HG03066 (cell line): ENCODE data around the gene FBXO47.

Experiments
- ATAC-seq: cut with Tn5 transposase; IDR thresholded peaks from one replicate; pipeline ENCODE4 v1.9.1; 2021; ENCODE audit warnings: low read depth; ENCODE audit not compliant: unreplicated experiment

FBXO47 gene

GRCh38 chr17:38967290-38967738, at the start of gene FBXO47:
Gene FBXO47 (minus strand): TSS chr17:38967403. CDS start chr17:38963025, 4,378 bp downstream.
- no peak for ATAC-seq

DNA sequence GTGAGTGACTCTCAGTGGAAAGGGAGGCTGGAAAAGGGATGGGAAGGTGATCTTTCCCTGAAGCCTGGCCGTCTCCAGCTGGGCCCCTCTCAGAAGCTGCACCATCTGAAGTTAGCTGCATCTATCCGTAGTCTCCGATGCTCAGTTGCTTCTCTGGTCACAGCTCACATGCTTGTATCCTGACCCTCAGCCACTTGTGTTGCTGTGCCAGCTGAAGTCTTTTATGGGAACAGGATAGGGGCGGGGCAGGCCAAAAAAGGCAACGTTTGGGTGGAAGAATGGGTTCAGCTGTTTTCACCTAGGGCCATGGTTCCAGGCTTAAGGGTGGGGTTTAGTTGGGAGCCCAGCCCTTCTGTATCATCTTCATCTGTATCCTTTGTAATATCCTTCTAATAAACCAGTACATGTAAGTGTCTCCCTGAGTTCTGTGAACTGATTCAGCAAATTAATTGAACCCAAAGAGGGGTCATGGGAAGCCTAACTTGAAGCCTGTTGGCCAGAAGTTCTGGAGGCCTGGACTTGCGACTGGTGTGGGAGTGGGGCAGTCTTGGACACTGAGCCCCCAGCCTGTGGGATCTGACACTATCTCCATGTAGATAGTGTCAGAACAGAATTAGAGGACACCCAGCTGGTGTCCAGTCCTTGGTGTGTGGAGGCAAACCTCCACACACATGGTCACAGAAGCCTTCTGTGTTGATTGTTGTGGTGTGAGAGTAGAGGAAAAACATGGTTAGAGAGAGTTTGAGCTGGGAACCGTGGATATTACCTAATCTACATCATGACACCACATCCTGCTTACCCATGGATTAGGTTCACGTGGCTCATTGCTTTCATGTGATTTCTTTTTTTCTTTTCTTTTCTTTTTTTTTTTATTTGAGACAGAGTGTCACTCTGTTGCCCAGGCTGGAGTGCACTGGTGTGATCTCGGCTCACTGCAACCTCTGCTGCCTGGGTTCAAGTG, 49.3 kb upstream of the FBXO47 start:
- no peak for ATAC-seq

DNA sequence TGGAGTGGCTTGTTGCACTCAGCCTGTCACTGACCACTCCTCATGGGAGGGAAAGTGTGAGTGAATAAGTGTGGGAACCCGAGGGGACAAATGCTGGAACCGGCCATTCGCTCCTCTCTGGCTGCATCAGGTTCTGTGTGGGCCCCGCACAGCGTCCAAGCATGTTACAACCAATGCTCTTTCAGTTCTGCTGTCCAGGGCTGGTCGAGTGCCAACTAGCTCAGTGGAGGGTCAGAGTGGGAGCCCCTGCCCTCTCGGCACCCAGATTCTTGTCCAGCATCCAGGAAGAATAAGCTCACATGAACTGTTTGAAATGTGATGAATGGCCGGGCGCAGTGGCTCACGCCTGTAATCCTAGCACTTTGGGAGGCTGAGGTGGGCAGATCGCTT, 48.3 kb upstream of the FBXO47 start:
- no peak for ATAC-seq

GRCh38 chr17:39014795-39015545, 47.8 kb upstream of the FBXO47 start:
- no peak for ATAC-seq

DNA sequence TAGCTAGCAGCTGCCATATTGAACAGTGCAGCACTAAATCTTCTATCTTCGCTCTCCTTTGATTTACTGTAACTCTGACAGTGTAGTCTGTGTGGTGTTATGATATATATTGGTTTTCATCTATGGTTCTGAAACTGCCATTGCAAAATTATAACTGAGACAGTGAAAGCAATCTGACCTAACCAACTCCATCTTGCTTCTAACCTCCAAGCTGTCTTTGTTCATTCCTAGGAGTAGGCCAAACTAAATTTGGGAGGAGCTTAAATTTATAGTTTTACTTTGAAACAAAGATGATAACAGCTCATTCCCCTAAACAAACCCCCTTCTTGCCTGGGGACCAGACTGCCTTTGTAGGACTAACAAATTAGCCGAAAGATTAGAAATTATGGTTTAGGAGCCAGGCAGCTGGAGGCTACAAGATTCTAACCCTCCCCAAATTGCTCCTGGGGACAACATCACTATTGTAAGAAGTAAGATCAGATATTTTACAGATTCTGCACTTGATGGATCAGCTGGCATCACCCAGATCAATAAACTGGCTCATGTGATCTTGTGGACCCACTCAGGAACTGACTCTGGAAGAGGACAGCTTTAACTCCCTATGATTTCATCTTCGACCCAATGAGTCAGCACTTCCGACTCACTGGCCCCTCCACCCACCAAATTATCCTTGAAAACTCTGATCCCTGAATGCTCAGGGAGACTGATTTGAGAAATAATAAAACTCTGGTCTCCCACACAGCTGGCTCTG, 47.0 kb upstream of the FBXO47 start:
- ATAC-seq, result no peak

DNA sequence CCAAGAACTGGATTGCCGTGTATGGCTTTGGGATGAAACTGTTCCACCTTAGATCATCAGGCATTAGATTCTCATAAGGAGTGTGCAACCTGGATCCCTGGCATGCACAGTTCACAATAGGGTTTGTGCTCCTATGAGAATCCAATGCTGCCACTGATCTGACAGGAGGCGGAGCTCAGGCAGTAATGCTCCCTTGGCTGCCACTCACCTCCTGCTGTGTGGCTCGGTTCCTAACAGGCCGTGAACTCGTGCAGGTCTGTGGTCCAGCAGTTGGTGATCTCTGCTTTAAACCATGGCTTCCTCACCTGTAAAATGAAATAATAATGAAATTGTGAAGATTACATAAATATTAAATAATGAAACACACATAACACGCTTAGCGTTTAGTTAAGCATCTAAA, 45.5 kb upstream of the FBXO47 start:
- ATAC-seq, result no peak

GRCh38 chr17:39011907-39012468, 44.8 kb upstream of the FBXO47 start:
- ATAC-seq, result no peak

DNA sequence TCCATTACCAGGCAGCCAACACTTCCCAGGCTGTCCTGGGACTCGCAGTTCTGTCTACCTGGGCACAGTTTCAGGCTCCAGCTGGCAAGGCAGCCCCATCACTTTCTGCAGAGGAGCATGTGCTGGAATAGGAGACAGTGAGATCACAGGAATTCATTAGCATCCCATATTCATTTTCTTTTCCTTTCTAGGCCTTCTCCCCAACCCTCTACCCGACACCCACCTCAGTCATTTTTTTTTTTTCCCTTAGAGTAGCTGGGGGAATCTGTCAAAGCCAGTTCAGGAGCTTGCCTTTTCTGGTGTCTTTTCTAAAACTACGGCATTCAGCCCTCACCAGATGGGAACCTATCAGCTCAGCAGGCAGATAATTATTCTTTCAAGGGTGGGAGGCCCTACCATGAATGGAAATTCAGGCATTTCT, 42.4 kb upstream of the FBXO47 start:
- no peak for ATAC-seq

GRCh38 chr17:39008633-39009032, 41.4 kb upstream of the FBXO47 start:
- ATAC-seq, result no peak

DNA sequence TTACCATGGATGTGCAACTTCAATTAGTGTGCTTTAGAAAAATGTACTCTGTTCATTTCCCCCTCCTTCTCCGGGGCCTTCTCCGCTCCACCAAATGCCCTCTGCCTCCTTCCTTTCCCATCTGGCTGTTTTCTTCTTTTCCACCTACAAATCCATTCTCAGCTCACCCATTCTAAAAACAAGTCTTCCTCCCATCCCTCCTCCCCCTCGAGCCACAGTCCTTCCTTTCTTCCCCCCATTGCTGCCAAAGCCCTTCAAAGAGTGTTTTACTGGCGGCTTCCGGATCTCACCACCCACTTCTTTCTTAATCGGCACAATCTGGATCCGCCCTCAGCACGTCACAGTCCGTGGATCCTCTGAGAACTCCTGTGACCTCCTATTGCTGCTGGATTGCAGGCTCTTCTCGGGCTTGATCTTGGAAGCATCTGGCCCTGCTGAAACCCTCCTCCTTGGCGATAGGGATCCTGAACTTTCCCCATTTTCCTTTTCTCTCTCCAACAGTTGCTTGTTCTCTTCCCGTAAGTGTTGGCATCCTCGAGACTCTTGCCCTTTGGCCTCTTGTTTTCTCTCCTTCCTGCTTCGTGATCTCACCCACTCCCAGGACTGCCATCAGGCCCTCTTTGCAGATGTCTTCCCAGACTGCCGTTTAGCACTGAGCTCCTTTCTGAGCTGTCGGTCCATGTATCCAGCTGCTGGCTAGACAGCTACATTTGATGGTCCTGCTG, 36.0 kb upstream of the FBXO47 start:
- no peak for ATAC-seq

DNA sequence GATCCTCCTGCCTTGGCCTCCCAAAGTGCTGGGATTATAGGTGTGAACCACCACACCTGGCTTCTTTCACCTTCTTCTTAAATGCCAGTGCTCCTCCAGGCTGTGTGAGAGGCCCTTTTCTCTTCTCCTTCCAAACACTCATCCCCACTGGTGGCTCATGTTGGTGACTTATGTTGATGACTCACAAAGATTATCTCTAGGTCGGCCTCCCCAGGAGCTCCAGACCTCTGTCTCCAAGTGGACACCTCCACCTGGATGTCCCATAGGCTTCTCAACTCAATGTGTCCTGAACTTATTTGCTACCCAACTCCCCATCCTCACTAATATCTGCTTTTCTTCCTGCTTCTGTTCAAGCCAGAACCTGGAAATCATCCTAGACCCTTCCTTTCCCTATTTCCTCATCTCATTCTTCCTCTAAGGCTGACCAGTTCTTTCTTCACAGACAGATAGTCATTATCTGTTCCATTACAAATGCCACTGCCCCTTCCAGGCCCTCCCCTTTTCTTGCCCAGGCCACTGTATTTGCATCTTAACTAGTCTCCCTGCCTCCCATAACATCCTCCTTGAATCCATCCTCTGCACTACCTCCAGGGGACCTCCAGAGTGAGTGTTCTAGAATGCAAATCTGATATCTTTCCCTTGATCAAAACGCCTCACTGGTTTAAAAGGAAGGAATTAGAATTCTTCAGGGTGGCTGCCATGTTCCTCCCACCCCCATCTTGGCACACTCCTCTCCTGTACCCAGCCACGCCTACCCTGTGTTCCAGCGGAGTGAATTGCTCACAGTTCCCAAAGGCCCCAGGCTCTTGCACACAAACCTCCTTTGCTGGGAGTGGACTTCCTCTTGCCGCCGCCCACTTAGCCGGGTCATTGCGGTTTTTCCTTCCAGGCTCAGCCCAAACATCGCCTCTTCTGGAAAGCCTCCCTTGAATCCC, 34.8 kb upstream of the FBXO47 start:
- no peak for ATAC-seq

DNA sequence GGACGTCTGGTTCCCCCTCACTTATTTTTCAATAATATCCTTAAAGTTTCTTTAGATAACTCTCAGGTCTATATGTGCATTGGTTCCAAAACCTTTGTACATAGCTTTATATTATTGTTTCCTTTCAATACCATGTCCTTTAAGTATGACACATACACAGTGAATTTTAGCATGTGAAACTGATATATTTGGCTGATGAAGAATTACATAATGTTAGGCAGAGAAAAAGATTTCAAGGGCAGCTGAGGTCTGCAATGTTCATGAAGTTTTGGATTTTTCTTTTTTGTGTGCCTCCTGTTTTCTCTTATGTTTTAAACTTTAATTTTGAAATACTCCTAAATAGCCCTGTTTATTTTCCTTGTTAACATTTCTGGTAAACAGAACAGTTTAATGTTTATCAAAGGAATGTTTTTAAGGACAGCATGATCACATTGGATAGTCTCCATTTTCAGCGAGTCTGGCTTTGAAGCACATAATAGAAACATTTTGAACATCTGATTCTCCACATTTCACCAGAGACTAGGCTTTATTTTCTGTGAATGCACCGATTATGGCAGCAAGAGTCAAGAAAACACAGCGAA, 32.9 kb upstream of the FBXO47 start:
- no peak for ATAC-seq

- no peak for ATAC-seq
Measured at GRCh38 chr17:38996660-38997337, 29.6 kb upstream of the FBXO47 start.

- ATAC-seq, result no peak
Measured at GRCh38 chr17:38994026-38994425, 26.8 kb upstream of the FBXO47 start.

DNA sequence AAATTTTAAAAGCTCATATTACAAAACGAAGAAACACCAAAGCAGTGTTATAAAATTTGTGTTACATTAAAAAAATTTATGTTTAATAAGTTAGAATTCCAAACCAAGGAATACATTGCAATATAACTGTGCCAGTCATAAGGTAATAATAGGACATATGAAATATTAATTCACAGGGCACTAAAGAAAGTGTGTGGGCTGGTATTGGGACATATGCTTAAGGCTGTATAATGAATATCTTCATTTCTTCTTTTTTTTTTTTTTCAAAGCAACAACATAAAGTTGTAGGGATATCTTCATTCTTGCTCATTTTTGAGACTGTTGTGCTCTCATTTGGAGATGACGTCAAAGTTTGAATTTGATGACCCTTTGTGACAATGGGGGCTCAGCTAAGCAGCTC, 17.5 kb upstream of the FBXO47 start:
- ATAC-seq, result no peak

DNA sequence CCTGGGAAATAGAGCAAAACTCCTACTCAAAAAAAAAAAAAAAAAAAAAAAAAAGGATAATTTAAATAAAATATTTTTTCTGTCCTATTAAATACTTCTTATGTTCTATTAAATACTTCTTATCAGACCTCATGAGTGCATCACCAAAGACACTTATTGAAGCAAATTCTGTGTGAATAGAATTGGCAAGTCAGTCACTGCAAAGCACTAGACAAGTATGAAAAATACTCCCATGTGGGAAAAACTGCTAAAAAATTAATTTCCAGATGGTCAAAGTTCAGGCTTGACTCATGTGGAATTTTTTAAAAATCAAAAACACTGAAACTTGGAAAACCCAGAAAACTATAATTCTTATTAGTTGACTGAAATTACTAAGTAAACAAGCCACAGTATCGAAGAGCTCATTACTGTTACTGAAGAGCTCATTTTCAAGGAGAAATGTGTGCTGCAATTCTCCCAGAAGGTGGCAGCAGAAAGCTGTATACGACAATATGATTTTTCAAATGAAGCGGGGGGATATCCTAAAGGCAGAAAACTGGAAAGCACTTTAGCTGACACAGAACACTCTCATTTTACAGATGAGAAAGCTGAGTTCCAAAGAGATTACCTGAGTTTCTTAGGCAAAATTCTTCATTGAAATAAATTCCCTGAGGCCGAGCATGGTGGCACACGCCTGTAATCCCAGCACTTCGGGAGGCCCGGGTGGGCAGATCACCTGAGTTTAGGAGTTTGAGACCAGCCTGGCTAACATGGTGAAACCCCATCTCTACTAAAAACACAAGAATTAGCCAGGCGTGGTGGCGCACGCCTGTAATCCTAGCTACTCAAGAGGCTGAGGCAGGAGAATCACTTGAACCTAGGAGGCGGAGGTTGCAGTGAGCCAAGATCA, 15.9 kb upstream of the FBXO47 start:
- ATAC-seq, result no peak

- ATAC-seq, result no peak
Measured at GRCh38 chr17:38981636-38982035, 14.4 kb upstream of the FBXO47 start.
